ENCODE measurements around the gene CACNA2D4. TPM values are rescaled to one million over a fixed set of nuclear protein-coding genes. Genes with fewer than 3 reads are reported as not detected.

Gene CACNA2D4
- total and polyA plus RNA-seq, 2 donors (not counting 1 experiment from before 2014, with no cell fraction given), result 0.68 to 0.99 TPM

- TF ChIP-seq EZH2 (IDR thresholded peaks at IDR 0.05; ENCODE audit: low read length, missing control alignments) (no peak), CTCF (conservative IDR thresholded peaks at IDR 0.05 in 1 of 2, IDR thresholded peaks at IDR 0.05 in 1 of 2; ENCODE audit: low read depth in 1 of 2, low read length in 2 of 2) (no peak)
- peaks cover 13% of the 10 kb centered on the region for H3K27me3 ChIP-seq (ENCODE audit: control insufficient read depth, insufficient read depth, low read length)
Measured at GRCh38 chr12:1839956-1840951, 78.2 kb downstream of the CACNA2D4 start.

GRCh38 chr12:1839464-1839863, 79.0 kb downstream of the CACNA2D4 start:
- TF ChIP-seq CTCF (conservative IDR thresholded peaks at IDR 0.05 in 1 of 2, IDR thresholded peaks at IDR 0.05 in 1 of 2; ENCODE audit: low read depth in 1 of 2, low read length in 2 of 2) (no peak), EZH2 (IDR thresholded peaks at IDR 0.05; ENCODE audit: low read length, missing control alignments) (no peak)
- H3K4me3 ChIP-seq (replicated peaks in 1 of 4; ENCODE audit: control extremely low read depth in 1 of 4, insufficient read depth in 1 of 4, low read depth in 3 of 4, low read length in 4 of 4), result no peak overlapping the region
- H2AFZ ChIP-seq (ENCODE audit: low read length), result no peak overlapping the region
- H3K27ac ChIP-seq (ENCODE audit: insufficient read depth, low read length), result no peak overlapping the region
- no peaks in the 10 kb centered on the region for H3K36me3 ChIP-seq (ENCODE audit: control insufficient read depth, insufficient read depth, low read length)
- H3K4me2 ChIP-seq (ENCODE audit: extremely low read depth, insufficient read depth, low read length), result no peak overlapping the region
- H3K27me3 ChIP-seq (ENCODE audit: control insufficient read depth, insufficient read depth, low read length), result peaks cover 10% of the 10 kb centered on the region
- no peaks in the 10 kb centered on the region for H3K4me1 ChIP-seq (ENCODE audit: control insufficient read depth, extremely low read depth, insufficient read depth, low read length)
- no peak overlapping the region for H3K9ac ChIP-seq (ENCODE audit: insufficient read depth, low read length)
- H4K20me1 ChIP-seq (ENCODE audit: control insufficient read depth, extremely low read depth, insufficient read depth, low read length), result no peaks in the 10 kb centered on the region
- DNase-seq (ENCODE audit: low read depth in 2 of 2), result no peak
- H3K79me2 ChIP-seq (ENCODE audit: control insufficient read depth, insufficient read depth, low read length), result no peaks in the 10 kb centered on the region
- H3K9me3 ChIP-seq (ENCODE audit: control insufficient read depth, insufficient read depth, low read depth, low read length), result no peaks in the 10 kb centered on the region

More at GRCh38 chr12:1839956-1840951, 78.2 kb downstream of the CACNA2D4 start:
- no peaks in the 10 kb centered on the region for H3K4me1 ChIP-seq (ENCODE audit: control insufficient read depth, extremely low read depth, insufficient read depth, low read length)
- no peak overlapping the region for H3K27ac ChIP-seq (ENCODE audit: insufficient read depth, low read length)
- no peaks in the 10 kb centered on the region for H4K20me1 ChIP-seq (ENCODE audit: control insufficient read depth, extremely low read depth, insufficient read depth, low read length)
- H3K4me2 ChIP-seq (ENCODE audit: extremely low read depth, insufficient read depth, low read length), result no peak overlapping the region
- no peaks in the 10 kb centered on the region for H3K36me3 ChIP-seq (ENCODE audit: control insufficient read depth, insufficient read depth, low read length)
- DNase-seq (ENCODE audit: low read depth in 2 of 2), result no peak
- no peak overlapping the region for H3K9ac ChIP-seq (ENCODE audit: insufficient read depth, low read length)
- H3K4me3 ChIP-seq (replicated peaks in 1 of 4; ENCODE audit: control extremely low read depth in 1 of 4, insufficient read depth in 1 of 4, low read depth in 3 of 4, low read length in 4 of 4), result no peak overlapping the region
- no peak overlapping the region for H2AFZ ChIP-seq (ENCODE audit: low read length)
- H3K9me3 ChIP-seq (ENCODE audit: control insufficient read depth, insufficient read depth, low read depth, low read length), result no peaks in the 10 kb centered on the region
- no peaks in the 10 kb centered on the region for H3K79me2 ChIP-seq (ENCODE audit: control insufficient read depth, insufficient read depth, low read length)

- H3K9ac ChIP-seq (ENCODE audit: insufficient read depth, low read length), result no peak overlapping the region
- no peaks in the 10 kb centered on the region for H3K9me3 ChIP-seq (ENCODE audit: control insufficient read depth, insufficient read depth, low read depth, low read length)
- no peak overlapping the region for H2AFZ ChIP-seq (ENCODE audit: low read length)
- H3K27me3 ChIP-seq (ENCODE audit: control insufficient read depth, insufficient read depth, low read length), result peaks cover 5% of the 10 kb centered on the region
- no peak overlapping the region for H3K27ac ChIP-seq (ENCODE audit: insufficient read depth, low read length)
- no peak for TF ChIP-seq EZH2 (IDR thresholded peaks at IDR 0.05; ENCODE audit: low read length, missing control alignments)
- TF ChIP-seq CTCF (conservative IDR thresholded peaks at IDR 0.05 in 1 of 2, IDR thresholded peaks at IDR 0.05 in 1 of 2; ENCODE audit: low read depth in 1 of 2, low read length in 2 of 2), result no peak
- H3K4me2 ChIP-seq (ENCODE audit: extremely low read depth, insufficient read depth, low read length), result no peak overlapping the region
- H3K36me3 ChIP-seq (ENCODE audit: control insufficient read depth, insufficient read depth, low read length), result no peaks in the 10 kb centered on the region
- H3K79me2 ChIP-seq (ENCODE audit: control insufficient read depth, insufficient read depth, low read length), result no peaks in the 10 kb centered on the region
- no peak for DNase-seq (ENCODE audit: low read depth in 2 of 2)
- H3K4me3 ChIP-seq (replicated peaks in 1 of 4; ENCODE audit: control extremely low read depth in 1 of 4, insufficient read depth in 1 of 4, low read depth in 3 of 4, low read length in 4 of 4), result no peak overlapping the region
- no peaks in the 10 kb centered on the region for H3K4me1 ChIP-seq (ENCODE audit: control insufficient read depth, extremely low read depth, insufficient read depth, low read length)
- no peaks in the 10 kb centered on the region for H4K20me1 ChIP-seq (ENCODE audit: control insufficient read depth, extremely low read depth, insufficient read depth, low read length)
Measured at GRCh38 chr12:1838994-1839365, 79.5 kb downstream of the CACNA2D4 start.
